HG03469 (cell line): ENCODE data around the gene CAPN2.

Experiments
- ATAC-seq: cut with Tn5 transposase; IDR thresholded peaks from one replicate; pipeline ENCODE4 v1.9.1; 2021; ENCODE audit warnings: mild to moderate bottlenecking, moderate library complexity, moderate number of reproducible peaks; ENCODE audit not compliant: unreplicated experiment

The CAPN2 gene

DNA sequence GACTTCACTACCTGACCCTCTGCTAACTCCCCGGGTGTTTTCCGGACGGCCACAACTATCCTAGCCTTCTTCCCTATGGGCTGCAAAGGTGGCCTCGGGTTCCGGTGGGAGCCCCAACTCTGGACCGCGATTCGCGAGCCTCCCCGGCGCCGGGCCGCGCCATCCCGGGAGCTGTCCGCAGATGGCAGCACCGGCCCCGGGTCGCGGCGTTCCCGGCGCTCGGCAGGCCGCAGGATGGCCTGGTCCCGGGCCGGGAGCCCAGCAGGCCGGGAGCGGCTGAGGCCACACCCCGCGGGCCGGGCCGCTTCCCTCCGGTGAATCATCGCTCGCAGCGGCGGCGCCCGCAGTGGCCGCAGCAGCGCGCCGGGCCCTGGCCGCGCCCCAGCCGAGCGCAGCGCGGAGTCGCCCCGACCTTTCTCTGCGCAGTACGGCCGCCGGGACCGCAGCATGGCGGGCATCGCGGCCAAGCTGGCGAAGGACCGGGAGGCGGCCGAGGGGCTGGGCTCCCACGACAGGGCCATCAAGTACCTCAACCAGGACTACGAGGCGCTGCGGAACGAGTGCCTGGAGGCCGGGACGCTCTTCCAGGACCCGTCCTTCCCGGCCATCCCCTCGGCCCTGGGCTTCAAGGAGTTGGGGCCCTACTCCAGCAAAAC, at the start of gene CAPN2:
CAPN2 (plus strand) TSS at position 346 of the 656 bp plus-strand sequence; CDS start at position 448, 102 bp downstream.
- peak; percentile 48 for ATAC-seq

DNA sequence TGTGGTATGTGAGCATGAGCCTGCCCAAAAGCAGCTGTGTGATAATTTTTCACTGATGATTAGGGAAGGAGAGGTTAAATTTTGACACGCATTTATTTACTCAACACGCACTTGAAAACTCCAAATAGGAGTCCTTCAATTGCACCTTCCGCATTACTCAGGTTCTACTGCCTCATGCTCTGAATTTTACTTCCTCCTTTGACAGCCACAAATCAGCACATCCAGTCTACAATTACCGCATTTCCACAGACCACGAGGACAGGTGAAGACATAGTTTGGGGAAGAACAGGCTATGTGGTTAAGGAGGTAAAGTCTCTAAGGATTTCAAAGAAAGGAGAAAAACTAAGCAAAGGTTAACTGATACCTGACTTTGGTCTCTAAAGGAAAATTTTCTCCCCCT, 49.4 kb upstream of the CAPN2 start:
- no peak for ATAC-seq

DNA sequence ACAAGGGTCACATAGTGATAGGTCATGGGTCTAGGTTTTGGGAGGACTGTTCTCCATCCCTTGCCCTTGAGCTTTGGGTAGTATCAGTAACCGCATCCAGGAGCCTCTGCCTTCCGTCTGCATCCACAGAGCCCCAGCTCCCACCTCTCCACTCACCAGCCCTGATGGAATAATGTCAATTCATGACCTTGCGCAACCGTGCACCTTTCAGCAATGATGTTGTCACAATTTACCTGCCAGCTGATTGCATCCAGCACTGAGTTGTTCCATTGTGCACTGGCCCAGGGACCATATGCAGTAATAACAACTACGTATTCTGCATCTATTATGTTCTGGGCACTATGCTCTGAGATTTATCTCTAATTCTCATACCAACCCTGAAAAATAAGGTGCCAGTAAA, 48.2 kb upstream of the CAPN2 start:
- no peak for ATAC-seq

DNA sequence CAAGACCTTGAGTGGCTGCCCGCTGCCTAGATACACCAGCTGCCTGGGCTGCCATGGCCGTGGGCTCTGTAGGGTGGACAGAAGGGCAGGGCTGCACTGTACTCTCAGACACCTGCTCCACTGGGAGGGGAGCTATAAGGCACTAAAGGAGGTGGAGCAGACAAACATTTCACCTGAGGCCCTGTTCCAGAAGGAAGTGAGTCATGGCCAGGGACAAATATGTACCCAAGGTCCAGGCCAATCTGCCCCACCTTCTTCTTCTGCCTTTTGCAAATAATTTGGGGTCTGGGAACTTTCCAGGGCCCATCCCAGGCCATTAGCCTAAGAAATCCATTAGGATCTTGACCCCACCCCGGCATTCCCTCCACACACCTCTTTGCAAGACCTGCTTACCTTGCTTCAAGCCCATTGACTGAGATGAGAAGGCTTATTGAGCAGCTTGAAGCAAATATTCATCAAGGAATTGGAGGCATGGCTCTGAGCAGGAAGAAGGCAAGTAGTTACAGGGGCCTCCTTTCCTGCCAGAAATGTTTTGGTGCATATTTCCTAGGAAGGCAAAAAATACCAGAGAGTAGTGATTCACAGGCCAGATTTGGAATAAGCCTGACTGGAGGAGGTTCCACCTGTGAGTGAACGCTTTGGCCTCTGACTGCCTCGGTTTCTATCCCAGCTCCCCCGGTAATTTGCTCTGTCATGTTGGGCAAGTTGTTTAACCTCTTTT, 46.6 kb upstream of the CAPN2 start, which contains the start of gene CAPN8:
CAPN8 (minus strand) TSS at position 110 of the 721 bp plus-strand sequence; CDS start at position 55, 55 bp downstream.
- ATAC-seq: no peak

DNA sequence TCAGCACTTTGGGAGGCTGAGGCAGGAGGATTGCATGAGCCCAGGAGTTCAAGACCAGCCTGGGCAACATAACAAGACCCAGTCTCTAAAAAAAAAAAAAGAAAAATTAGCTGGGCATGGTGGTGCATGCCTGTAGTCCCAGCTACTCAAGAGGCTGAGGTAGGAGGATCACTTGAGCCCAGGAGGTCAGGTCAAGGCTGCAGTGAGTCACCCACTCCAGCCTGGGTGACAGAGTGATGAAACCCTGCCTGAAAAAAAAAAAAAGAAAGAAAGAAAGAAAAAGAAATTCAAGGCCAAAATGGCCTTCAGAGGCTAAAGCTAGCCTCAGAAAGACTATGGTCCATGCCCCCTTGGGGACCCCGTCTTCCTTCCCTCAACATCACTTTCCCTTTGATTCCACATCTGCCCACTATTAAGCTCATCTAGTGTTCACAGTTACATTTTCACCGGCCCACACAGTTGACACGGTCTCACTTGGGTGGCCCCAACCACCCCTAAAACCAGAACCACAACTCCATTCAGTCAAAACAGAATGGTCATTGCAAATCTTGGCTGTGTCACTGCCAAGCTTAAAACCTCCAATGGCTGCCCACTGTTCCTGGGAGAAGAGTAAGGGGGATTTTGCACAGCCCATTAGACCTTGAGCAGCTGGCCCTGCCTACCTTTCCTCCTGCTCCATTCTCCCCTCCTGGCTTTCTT, 44.7 kb upstream of the CAPN2 start:
- no peak for ATAC-seq

DNA sequence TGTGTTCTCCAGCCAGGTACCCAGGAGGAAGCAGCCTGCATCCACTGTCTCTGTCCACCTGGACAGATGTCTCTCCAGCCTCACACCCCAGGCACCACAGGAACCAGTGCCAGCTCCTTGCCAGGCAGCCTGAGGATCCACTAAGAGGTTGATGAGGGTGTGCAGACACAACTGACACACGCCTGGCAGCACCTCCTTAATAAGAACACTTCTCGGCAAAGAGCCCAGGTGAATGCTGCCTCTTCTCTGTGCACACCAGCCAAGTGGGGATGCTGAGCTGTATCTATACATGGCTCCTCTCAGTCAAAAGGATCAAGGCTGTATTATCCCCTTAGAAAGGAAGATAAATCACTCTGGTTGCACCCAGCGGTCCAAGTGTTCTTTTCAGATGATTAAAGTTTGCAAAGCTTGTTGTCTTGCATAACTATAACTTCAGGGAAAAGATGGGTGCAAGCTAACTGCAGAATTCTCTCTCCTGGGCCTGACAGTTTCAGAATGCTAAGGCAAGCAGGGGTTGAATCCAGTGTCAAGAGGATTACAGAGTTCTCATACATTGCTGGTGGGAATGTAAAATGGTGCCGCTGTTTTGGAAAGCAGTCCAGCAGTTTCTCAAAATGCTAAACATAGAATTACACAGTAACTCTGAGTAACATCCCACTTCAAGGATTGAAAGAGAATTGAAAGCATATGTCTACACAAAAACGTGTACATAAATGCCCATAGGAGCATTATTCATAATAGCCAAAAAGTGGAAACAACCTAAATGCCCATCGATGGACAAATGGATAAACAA, 43.1 kb upstream of the CAPN2 start:
- ATAC-seq: no peak

DNA sequence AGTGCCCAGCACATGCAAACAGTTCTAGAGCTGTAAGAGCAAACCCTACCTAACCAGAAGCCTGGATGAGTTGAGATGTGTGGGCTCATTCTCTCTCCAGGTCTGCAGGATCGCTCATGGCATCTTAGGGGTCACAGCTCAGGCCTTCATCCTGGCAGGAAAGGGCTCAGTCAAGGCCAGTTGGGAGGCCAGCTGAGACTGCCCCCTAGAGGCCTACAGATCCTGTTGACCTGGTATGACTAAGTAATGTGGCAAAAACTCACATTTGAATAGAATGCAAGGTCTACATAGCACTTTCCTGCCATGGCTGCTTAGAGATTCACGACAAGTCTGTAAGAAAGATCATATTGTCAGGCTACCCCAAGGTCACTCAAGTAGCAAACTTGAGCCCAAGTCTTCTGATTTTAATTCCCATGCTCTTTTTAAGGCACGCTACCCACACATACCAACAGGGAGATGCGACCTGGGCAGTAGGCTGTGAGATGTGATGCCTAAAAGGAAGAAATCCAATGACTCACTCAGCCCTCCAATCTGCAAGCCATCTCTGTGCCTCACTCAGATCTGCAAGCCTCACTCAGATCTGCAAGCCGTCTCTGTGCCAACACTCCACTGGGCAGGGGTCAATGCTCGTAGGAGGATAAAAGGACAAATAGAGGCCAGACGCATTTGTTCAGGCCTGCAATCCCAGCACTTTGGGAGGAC, 41.7 kb upstream of the CAPN2 start:
- no peak for ATAC-seq

DNA sequence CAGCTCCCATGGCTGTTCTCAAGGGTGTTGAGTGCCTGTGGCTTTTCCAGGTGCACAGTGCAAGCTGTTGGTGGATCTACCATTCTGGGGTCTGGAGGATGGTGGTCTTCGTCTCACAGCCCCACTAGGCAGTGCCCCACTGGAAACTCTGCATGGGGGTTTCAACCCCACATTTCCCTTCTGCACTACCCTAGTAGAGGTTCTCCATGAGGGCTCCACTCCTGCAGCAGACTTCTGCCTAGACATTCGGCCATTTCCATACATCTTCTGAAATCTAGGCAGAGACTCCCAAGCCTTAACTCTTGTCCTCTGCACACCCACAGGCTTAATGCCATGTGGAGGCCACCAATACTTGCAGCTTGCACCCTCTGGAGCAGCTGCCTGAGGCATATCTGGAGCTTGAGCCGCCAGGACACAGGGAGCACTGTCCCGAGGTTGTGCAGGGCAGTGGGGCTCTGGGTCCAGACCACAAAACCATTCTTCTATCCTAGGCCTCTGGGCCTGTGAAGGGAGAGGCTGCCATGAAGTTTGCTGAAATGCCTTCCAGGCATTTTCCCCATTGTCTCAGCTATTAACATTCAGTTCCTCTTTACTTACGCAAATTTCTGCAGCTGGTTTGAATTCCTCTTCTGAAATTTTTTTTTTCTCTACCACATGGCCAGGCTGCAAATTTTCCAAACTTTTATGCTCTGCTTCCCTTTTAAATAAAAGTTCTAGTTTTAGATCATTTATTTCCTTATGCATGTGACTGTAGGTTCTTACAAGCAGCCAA, 38.0 kb upstream of the CAPN2 start:
- no peak for ATAC-seq

DNA sequence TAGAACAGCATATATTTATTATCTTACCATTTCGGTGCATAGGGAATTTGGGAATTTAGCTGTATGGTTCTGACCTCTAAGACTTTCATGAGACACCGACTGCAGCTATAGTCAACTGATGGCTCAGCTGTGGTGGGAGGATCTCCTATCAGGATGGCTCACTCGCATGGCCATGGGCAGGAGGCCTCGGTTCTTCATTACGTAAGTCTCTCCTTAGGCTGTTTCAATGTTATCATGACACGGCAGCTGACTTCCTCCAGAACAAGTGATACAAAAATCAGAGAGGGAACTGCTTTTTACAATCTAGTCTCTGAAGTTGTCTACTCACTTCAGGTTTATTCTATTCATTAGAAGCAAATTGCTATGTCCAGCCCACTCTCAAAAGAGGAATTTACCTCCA, 33.5 kb upstream of the CAPN2 start:
- no peak for ATAC-seq

DNA sequence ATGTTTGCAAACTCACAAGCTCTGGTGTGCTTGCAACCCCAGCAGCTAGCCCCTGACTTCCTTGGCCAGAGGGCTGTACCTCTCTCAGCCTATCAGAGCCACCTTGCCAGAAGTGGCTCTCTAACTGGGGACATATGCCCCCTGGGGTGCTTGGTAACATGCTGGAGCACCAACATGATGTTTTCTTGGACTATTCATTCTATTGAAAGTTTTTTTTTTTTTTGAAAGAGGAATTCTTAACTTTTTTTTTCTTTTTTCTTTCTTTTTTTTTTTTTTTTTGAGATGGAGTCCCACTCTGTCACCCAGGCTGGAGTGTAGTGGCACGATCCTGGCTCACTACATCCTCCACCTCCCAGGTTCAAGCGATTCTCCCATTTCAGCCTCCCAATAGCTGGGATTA, 32.2 kb upstream of the CAPN2 start:
- no peak for ATAC-seq

DNA sequence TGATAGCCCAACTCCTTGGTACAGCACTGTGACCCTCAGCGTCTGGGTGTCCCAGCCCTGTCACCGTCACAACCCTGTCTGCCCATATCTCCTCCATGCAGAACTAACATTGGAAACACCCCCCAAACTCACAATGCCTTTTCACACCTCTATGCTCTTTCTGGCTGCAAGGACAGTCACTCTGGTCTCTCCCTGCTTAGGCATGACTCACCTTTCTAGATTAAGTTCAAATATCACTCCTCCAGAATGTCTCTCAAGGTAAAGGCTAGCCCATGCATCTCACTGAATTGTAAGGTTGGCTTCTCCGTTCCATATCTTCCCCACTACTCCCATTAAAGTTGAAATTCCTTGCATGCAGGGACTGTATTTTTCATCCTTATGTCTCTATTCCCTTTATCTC, 29.8 kb upstream of the CAPN2 start:
- no peak for ATAC-seq

DNA sequence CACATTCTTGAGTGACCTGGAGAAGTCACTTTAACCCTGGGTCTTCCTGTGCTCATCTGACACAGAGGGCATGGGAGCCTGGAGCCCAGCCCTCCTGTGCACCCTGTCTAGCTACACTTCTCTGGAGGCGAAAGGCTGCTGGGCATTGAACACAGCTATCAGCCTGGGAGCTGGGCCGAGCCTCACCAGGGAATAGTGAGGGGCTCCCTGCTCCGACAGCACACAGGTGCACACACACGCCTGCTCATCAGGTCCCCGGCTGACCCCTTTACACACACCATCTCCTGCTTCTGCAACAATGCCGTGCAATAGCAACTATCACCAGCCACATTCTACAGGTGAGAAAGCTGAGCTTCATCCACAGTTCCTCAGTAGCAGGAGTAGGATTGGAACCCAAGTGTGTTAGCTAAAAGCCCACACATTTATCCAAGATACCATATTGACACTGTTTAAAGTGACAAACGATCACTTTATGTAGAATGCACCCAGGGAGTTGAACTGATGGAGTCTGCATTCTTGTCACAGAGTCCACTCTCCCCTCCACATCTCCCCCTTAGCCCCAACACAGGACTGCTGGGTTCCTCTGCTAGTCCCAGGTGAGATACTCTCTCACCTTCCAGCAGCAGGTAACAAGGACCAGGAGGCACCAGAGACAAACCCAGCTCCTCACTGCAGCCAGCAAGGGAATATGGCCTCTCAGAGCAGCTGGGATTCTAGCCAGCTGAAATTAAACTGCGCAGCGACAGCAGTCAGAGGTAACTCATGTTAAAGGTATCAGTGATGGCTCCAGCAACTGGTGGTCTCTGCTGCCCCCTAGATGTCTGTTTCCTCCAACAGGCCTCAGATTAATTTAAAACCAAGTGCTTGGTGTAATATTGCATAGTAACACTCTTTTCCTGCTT, 28.5 kb upstream of the CAPN2 start:
- ATAC-seq: no peak

DNA sequence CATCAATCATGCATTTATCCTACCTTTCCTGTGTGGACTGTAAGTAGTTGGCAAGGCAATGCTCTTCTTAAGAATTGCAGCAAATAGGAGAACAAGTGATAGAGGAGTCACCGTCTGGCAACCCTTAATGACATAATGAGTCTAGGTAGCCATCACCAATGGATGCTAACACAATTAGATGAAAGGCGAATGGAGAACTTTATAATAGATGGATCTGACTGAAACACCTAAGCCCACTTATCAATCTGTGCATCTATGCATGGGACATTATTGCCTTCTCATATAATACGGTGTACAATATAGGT, 27.9 kb upstream of the CAPN2 start:
- no peak for ATAC-seq

DNA sequence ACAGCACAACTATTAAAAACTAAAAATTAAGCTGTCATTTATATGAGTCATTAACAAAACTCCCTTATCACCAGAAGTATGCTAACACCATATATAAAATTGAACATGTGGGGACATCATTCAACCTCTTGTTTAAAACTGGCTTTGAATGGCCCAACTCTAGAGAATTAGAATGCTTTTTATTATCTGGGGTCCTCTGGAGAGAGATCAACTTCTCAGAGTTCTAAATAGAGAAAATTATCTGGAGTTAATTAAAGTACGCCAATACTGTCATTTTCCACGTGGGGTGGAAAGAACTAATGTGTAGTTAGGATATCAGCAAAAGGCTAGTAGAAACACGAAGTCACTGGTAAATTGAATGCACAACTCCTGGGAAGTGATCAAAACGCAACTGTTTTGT, 21.2 kb upstream of the CAPN2 start:
- ATAC-seq: no peak

DNA sequence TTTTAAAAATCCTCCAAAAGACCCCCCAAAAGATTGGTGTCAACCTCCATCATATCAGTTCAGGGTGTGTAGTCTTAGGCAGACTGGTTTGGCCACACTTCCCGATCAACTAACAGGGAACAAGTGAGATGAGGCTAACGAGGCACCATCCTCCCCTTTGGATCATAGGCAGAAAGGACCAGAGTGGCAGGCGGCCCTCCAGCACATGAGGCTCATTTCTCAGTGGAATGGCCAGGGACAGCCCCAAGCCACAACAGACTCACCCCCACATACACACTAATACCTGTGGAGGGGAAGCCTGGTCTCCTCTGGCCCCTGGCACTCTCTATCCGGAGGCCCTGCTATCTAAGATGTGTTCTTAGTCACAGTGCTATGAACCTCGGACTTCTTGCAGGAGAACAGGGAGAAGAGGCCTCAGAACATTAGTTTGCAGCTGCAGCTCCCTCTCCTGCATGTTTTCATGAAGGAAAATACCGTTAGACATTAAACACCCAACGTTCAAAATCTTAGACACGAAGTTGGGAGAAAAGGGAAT, 17.3 kb upstream of the CAPN2 start:
- ATAC-seq: no peak

DNA sequence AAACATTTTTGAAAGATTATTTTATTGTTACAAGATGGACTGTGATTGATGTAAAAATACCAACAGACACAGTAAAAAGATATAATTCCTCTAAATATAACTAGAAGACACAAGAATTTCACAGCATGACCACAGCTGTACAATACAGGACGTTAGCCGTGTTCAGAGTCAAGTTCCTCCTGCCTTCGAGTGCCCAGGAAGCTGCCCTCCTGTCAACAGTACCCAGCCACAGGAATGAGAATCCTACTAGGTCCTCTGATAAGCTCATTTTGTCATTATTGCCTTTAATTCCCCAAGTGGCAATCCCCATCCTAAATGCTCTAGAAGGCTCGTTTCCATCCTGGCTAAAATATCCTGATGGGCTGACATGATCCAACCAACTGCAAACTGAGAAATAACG, 16.4 kb upstream of the CAPN2 start:
- ATAC-seq: no peak

DNA sequence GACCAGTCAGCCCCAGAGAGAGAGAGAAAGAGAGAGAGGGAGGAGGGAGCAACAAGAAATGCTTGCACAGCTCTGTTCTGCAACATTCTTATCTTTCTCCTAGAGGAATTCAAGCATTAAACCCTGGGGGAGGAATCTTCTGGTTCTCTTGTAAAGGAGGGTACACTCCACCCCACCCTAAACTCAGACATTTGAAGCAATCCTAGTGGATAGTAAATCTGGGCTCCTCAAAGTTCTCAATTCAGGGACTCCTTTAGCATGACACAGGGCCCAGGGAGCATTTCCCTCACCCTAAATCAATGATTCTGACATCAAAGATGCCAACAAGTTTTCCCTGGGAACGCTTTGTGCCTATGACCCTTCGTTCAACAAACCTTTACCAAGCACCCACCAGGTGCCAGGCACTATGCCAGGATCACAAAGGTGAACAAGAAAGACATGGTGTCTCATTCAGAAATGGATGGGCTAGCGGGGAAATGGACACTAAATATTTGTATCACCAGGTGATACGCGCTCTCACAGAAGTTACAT, 11.9 kb upstream of the CAPN2 start:
- no peak for ATAC-seq

DNA sequence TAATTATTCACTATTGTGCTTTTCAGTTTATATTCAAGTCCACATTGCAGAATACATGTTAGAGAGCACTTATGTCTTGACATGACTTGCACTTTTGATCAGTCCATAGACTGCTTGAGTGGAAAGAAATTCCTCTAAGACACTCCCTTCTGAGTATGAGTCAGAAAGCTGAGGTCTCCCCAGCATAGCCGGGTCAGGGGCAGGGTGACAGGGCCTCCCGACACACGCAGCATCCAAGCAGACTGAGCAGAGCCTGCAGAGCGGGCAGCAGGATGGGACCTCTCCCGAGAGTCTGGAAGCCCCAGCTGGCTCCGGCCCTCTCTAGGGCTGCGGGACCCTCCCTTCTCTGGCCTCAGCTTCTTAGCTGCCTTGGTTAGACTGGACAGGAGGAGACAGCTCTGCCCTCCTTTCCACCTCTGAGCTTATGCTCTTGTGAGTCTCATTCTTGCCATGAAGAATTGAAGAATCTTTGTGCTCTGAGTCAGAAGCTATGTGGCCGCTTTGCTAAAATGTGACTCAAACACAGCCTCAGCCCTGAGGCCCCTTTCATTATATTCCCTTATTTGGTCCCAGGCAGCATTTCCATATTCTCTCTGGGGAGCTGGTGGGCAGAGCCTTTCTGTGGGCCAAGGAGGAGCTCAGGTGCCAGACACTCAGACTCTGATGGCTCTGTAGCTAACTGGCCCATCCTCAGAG, 11.2 kb upstream of the CAPN2 start:
- no peak for ATAC-seq
